ENCODE results near the gene GALNT11.

The GALNT11 gene

DNA sequence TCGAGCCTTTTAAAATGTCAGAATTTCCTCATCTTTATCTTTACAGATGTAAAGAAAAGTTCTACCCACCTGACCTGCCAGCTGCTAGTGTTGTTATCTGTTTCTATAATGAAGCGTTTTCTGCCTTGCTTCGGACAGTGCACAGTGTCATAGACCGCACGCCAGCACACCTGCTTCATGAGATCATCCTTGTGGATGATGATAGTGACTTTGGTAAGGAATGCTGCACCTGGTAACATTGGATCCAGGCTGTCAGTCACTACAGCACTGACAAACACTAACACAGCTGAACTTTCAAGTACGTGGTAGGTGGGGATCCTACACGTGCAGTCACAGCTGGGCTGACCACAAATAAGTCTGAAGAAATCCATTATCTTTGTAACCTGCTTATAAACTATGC is 77.6 kb downstream of the GALNT11 start:
- H3K36me3 ChIP-seq (ENCODE audit: insufficient read depth, low read length): peaks cover 8% of the 10 kb centered on the region; the same call in 1 of the 2 replicates
- H3K4me3 ChIP-seq: no peak overlapping the region
- no peaks in the 10 kb centered on the region for H3K9me3 ChIP-seq (ENCODE audit: low read depth, low read length)
- TF ChIP-seq FOXP2 (optimal IDR thresholded peaks at IDR 0.05; ENCODE audit: control extremely low read depth, extremely low read length, insufficient read depth): no peak
- no peak for TF ChIP-seq EZH2 (IDR thresholded peaks at IDR 0.05)
- no peak for TF ChIP-seq POLR2AphosphoS5 (IDR thresholded peaks at IDR 0.05; ENCODE audit: borderline replicate concordance, low read depth, low read length)
- H3K27ac ChIP-seq: no peak overlapping the region
- no peak for DNase-seq (ENCODE audit: low read depth, low spot score)
- no peak overlapping the region for H3K9ac ChIP-seq (ENCODE audit: insufficient read length)

DNA sequence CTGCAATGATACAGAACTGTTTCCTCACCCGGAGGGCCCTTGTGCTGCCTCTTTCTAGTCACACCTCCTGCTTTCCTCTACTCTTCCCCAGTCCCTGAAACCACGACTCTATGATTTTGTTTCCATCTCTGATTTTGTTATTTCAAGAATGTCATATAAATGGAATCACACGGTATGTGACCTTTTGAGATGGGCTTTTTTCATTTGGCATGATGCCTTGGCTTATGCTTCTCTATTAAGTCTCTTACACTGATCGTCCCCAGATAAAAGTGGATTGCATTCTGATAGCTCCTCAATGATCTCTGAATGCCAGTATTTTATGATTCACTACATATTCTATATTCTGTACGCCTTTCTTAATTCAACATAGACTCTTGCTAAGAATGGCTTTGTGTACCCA is 78.2 kb downstream of the GALNT11 start:
- Histone ChIP-seq H3K27ac (no peak overlapping the region), H3K36me3 (ENCODE audit: insufficient read depth, low read length) (peaks cover 12% of the 10 kb centered on the region), H3K9ac (ENCODE audit: insufficient read length) (no peak overlapping the region), H3K9me3 (ENCODE audit: low read depth, low read length) (no peaks in the 10 kb centered on the region), H3K4me3 (no peak overlapping the region)
- TF ChIP-seq EZH2 (IDR thresholded peaks at IDR 0.05) (no peak), POLR2AphosphoS5 (IDR thresholded peaks at IDR 0.05; ENCODE audit: borderline replicate concordance, low read depth, low read length) (no peak), FOXP2 (optimal IDR thresholded peaks at IDR 0.05; ENCODE audit: control extremely low read depth, extremely low read length, insufficient read depth) (no peak)
- DNase-seq (ENCODE audit: low read depth, low spot score): no peak

DNA sequence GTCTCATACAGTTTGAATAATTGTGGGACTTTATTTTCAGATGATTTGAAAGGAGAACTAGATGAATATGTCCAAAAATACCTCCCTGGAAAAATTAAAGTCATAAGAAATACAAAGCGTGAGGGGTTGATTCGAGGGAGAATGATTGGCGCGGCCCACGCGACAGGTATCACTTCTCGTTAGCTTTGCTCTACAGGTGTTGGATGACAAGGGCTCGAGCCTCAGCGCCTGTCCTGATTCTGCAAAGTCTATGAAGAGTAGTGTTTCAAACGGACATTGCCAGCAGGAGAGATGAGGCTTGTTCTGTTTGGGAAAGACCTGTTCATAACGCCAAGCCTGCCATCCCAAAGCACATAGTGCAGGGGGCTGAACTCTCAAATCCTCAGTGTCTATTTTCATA is 79.7 kb downstream of the GALNT11 start:
- Histone ChIP-seq H3K4me3 (no peak overlapping the region), H3K9ac (ENCODE audit: insufficient read length) (no peak overlapping the region), H3K27ac (no peak overlapping the region), H3K36me3 (ENCODE audit: insufficient read depth, low read length) (peaks cover 13% of the 10 kb centered on the region), H3K9me3 (ENCODE audit: low read depth, low read length) (no peaks in the 10 kb centered on the region)
- no peak for DNase-seq (ENCODE audit: low read depth, low spot score)
- TF ChIP-seq EZH2 (IDR thresholded peaks at IDR 0.05) (no peak), POLR2AphosphoS5 (IDR thresholded peaks at IDR 0.05; ENCODE audit: borderline replicate concordance, low read depth, low read length) (no peak), FOXP2 (optimal IDR thresholded peaks at IDR 0.05; ENCODE audit: control extremely low read depth, extremely low read length, insufficient read depth) (no peak)

DNA sequence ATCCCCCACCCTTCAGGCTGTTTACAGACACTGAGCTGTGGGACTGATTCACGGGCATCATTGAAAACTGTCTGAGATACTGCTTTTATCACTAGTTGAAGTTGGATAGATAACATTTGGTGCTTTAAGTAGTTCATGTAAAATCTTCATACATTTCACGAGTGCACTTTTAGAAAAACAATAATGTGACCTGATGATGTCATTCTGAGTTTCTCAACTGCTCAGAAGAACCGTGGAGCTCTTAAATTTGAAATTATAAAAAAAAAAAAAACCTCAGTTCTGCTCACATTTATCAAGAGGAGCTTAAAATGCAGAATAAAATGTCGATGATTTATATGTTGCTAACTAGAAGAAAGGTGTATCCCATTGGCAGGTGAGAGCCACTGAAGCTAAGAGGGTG is 81.5 kb downstream of the GALNT11 start:
- DNase-seq (ENCODE audit: low read depth, low spot score): no peak
- H3K27ac ChIP-seq: no peak overlapping the region

DNA sequence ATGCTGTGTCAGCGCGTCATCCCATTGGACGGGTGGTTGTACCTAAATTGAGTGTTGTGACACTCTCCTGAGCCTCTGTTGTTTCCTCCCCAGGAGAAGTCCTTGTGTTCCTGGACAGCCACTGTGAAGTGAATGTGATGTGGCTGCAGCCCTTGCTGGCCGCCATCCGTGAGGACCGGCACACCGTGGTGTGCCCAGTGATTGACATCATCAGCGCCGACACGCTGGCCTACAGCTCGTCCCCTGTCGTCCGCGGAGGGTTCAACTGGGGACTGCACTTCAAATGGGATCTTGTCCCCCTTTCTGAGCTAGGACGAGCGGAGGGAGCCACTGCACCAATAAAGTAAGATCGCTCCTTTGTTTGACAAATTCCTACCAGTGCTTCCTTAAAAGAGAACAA is 82.5 kb downstream of the GALNT11 start:
- H3K27ac ChIP-seq: peak overlapping the region; percentile 65
- H3K36me3 ChIP-seq (ENCODE audit: insufficient read depth, low read length): peaks cover 16% of the 10 kb centered on the region
- H3K9ac ChIP-seq (ENCODE audit: insufficient read length): no peak overlapping the region
- TF ChIP-seq POLR2AphosphoS5 (IDR thresholded peaks at IDR 0.05; ENCODE audit: borderline replicate concordance, low read depth, low read length): no peak
- TF ChIP-seq FOXP2 (optimal IDR thresholded peaks at IDR 0.05; ENCODE audit: control extremely low read depth, extremely low read length, insufficient read depth): no peak
- TF ChIP-seq EZH2 (IDR thresholded peaks at IDR 0.05): no peak
- H3K4me3 ChIP-seq: no peak overlapping the region; the same call in 1 of the 2 replicates
- no peaks in the 10 kb centered on the region for H3K9me3 ChIP-seq (ENCODE audit: low read depth, low read length)
- no peak for DNase-seq (ENCODE audit: low read depth, low spot score)

More for the DNA sequence above, 81.5 kb downstream of the GALNT11 start:
- TF ChIP-seq FOXP2 (optimal IDR thresholded peaks at IDR 0.05; ENCODE audit: control extremely low read depth, extremely low read length, insufficient read depth) (no peak), EZH2 (IDR thresholded peaks at IDR 0.05) (no peak), POLR2AphosphoS5 (IDR thresholded peaks at IDR 0.05; ENCODE audit: borderline replicate concordance, low read depth, low read length) (no peak)
- Histone ChIP-seq H3K4me3 (no peak overlapping the region), H3K9me3 (ENCODE audit: low read depth, low read length) (no peaks in the 10 kb centered on the region), H3K9ac (ENCODE audit: insufficient read length) (no peak overlapping the region), H3K36me3 (ENCODE audit: insufficient read depth, low read length) (peaks cover 16% of the 10 kb centered on the region)

DNA sequence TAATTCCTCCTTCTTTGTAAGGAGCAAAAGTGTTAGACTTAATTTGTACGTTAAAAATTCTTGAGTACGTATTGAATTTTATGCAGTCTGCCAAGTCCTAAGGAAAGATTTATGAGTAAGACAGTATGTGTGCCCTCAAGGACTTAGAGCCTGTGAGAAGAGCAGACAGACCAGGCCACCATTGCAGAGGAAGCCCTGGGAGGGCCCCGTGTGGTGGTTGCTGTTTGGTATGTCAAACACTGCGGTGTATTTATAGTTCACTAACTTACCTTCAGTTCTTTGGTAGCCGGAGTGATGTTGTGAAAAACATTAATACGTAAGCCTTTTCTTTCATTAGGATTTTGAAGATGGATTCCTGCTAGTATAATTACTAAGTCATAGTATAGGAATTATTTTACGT is 82.9 kb downstream of the GALNT11 start:
- Histone ChIP-seq H3K9me3 (ENCODE audit: low read depth, low read length) (no peaks in the 10 kb centered on the region), H3K9ac (ENCODE audit: insufficient read length) (no peak overlapping the region), H3K4me3 (no peak overlapping the region; the same call in 1 of the 2 replicates), H3K36me3 (ENCODE audit: insufficient read depth, low read length) (peaks cover 16% of the 10 kb centered on the region), H3K27ac (peak overlapping the region; percentile 65)
- TF ChIP-seq FOXP2 (optimal IDR thresholded peaks at IDR 0.05; ENCODE audit: control extremely low read depth, extremely low read length, insufficient read depth) (no peak), EZH2 (IDR thresholded peaks at IDR 0.05) (no peak), POLR2AphosphoS5 (IDR thresholded peaks at IDR 0.05; ENCODE audit: borderline replicate concordance, low read depth, low read length) (no peak)
- DNase-seq (ENCODE audit: low read depth, low spot score): peak; percentile 34

DNA sequence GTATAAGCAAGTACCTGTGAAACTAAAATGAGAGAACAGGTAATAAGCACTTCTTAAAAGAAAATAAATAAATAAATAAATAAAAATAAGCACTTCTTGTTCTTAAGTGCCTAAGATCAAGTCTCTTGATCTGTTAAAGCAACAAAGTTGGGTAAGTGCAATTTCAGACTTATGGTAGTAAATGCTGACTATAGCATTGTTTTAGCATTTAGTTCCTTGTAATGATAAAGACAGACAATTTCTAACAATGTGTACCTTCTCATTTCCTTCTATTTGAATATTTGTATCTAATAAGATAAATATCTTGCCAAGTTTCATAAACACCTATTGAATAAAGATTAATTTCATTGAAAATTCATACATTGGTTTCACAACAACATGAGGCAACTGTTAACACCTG is 87.4 kb downstream of the GALNT11 start:
- Histone ChIP-seq H3K9ac (ENCODE audit: insufficient read length) (no peak overlapping the region), H3K9me3 (ENCODE audit: low read depth, low read length) (no peaks in the 10 kb centered on the region), H3K4me3 (no peak overlapping the region), H3K27ac (no peak overlapping the region), H3K36me3 (ENCODE audit: insufficient read depth, low read length) (peaks cover 40% of the 10 kb centered on the region)
- DNase-seq (ENCODE audit: low read depth, low spot score): no peak
- TF ChIP-seq POLR2AphosphoS5 (IDR thresholded peaks at IDR 0.05; ENCODE audit: borderline replicate concordance, low read depth, low read length): no peak
- no peak for TF ChIP-seq EZH2 (IDR thresholded peaks at IDR 0.05)
- no peak for TF ChIP-seq FOXP2 (optimal IDR thresholded peaks at IDR 0.05; ENCODE audit: control extremely low read depth, extremely low read length, insufficient read depth)

DNA sequence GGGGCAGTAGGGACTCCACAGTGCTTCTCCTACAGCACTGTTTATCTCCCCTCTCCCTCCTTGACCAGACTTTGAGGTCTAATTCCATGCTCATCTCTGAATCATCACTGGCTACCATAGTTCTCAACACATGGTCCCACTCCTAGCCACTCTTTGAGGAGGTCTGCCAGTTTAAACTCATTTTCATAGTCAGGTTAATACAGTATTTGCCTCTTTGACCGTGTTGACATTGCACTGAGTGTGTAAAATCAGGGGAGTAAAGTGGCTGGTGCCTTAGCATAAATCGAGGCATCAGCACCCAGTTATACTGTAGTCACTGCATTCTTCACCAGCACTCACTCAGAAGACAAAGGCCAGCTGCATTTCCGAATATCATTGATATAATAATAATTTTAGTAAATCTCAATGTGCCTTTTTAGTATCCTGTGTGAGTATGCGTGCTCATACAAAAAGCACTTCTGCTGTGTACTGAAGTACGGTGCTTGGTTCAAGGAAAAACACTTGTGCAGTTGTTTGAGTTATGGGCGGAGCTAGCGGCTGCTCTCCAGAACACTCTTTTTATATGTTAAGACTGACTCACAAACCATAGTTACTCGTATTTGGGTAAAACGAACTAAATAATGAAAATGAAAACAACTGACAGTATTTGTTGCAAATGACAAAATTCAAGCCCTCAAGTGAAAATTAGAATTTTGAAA is 89.7 kb downstream of the GALNT11 start:
- H3K27ac ChIP-seq: no peak overlapping the region
- DNase-seq (ENCODE audit: low read depth, low spot score): no peak
- H3K4me3 ChIP-seq: no peak overlapping the region
- no peak overlapping the region for H3K9ac ChIP-seq (ENCODE audit: insufficient read length)
- H3K36me3 ChIP-seq (ENCODE audit: insufficient read depth, low read length): peaks cover 58% of the 10 kb centered on the region
- no peaks in the 10 kb centered on the region for H3K9me3 ChIP-seq (ENCODE audit: low read depth, low read length)
- TF ChIP-seq FOXP2 (optimal IDR thresholded peaks at IDR 0.05; ENCODE audit: control extremely low read depth, extremely low read length, insufficient read depth) (no peak), EZH2 (IDR thresholded peaks at IDR 0.05) (no peak), POLR2AphosphoS5 (IDR thresholded peaks at IDR 0.05; ENCODE audit: borderline replicate concordance, low read depth, low read length) (no peak)

DNA sequence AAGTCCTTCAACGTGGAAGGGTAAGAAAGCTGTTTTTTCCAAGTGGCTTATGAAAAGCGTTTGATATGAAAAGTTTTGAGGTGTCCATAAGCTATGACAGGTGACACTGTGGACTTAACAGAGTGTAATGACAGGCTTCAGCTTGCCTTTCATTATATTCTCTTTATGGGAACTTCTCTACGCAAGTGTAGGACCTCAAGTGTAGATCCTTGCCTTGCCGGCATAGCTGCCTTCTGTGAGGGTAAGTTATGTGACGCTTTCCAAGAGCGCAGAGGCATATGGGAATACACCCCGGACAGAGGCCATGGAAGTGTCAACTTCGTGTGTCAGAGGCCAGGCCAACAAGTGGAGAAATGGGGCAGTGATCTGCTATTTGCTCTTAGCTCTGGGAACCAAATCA is 91.9 kb downstream of the GALNT11 start:
- TF ChIP-seq FOXP2 (optimal IDR thresholded peaks at IDR 0.05; ENCODE audit: control extremely low read depth, extremely low read length, insufficient read depth) (no peak), POLR2AphosphoS5 (IDR thresholded peaks at IDR 0.05; ENCODE audit: borderline replicate concordance, low read depth, low read length) (no peak), EZH2 (IDR thresholded peaks at IDR 0.05) (no peak)
- Histone ChIP-seq H3K27ac (no peak overlapping the region), H3K9me3 (ENCODE audit: low read depth, low read length) (no peaks in the 10 kb centered on the region), H3K4me3 (no peak overlapping the region), H3K36me3 (ENCODE audit: insufficient read depth, low read length) (peaks cover 75% of the 10 kb centered on the region), H3K9ac (ENCODE audit: insufficient read length) (no peak overlapping the region)
- no peak for DNase-seq (ENCODE audit: low read depth, low spot score)
